Measurements from ENCODE around the gene IFRD1.

Gene IFRD1

GRCh38 chr7:112420236-112420861, 29.9 kb upstream of the IFRD1 start:
- peak; percentile 66; the same call in 1 of the 2 replicates for TF ChIP-seq FOXM1 (IDR thresholded peaks at IDR 0.05; ENCODE audit: borderline replicate concordance, low read depth)
- TF ChIP-seq RAD21 (IDR thresholded peaks at IDR 0.05; ENCODE audit: low read depth): no peak
- peak; percentile 94 for TF ChIP-seq TEAD4 (IDR thresholded peaks at IDR 0.05)
- TF ChIP-seq YY1 (IDR thresholded peaks at IDR 0.05; ENCODE audit: low read depth): no peak
- TF ChIP-seq CREB1 (IDR thresholded peaks at IDR 0.05; ENCODE audit: low read depth): no peak
- TF ChIP-seq, protein P1, sequence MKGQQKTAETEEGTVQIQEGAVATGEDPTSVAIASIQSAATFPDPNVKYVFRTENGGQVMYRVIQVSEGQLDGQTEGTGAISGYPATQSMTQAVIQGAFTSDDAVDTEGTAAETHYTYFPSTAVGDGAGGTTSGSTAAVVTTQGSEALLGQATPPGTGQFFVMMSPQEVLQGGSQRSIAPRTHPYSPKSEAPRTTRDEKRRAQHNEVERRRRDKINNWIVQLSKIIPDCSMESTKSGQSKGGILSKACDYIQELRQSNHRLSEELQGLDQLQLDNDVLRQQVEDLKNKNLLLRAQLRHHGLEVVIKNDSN (IDR thresholded peaks at IDR 0.05): peak; percentile 61
- TF ChIP-seq ZBTB7A (IDR thresholded peaks at IDR 0.05; ENCODE audit: low read depth): no peak
- peak; percentile 40; the same call in 1 of the 2 replicates for TF ChIP-seq CEBPB (IDR thresholded peaks at IDR 0.05)
- TF ChIP-seq EGR1 (IDR thresholded peaks at IDR 0.05): no peak
- peak; percentile 74 for TF ChIP-seq NFIC (IDR thresholded peaks at IDR 0.05)
- no peak for TF ChIP-seq TAF1 (IDR thresholded peaks at IDR 0.05; ENCODE audit: low read depth)
- TF ChIP-seq EP300 (IDR thresholded peaks at IDR 0.05; ENCODE audit: borderline replicate concordance): peak; percentile 78; the same call in 1 of the 2 replicates
- peak; percentile 69 for TF ChIP-seq TCF12 (IDR thresholded peaks at IDR 0.05; ENCODE audit: low read depth)
- peak; percentile 64 for TF ChIP-seq MAX (IDR thresholded peaks at IDR 0.05)
- TF ChIP-seq, protein P2, sequence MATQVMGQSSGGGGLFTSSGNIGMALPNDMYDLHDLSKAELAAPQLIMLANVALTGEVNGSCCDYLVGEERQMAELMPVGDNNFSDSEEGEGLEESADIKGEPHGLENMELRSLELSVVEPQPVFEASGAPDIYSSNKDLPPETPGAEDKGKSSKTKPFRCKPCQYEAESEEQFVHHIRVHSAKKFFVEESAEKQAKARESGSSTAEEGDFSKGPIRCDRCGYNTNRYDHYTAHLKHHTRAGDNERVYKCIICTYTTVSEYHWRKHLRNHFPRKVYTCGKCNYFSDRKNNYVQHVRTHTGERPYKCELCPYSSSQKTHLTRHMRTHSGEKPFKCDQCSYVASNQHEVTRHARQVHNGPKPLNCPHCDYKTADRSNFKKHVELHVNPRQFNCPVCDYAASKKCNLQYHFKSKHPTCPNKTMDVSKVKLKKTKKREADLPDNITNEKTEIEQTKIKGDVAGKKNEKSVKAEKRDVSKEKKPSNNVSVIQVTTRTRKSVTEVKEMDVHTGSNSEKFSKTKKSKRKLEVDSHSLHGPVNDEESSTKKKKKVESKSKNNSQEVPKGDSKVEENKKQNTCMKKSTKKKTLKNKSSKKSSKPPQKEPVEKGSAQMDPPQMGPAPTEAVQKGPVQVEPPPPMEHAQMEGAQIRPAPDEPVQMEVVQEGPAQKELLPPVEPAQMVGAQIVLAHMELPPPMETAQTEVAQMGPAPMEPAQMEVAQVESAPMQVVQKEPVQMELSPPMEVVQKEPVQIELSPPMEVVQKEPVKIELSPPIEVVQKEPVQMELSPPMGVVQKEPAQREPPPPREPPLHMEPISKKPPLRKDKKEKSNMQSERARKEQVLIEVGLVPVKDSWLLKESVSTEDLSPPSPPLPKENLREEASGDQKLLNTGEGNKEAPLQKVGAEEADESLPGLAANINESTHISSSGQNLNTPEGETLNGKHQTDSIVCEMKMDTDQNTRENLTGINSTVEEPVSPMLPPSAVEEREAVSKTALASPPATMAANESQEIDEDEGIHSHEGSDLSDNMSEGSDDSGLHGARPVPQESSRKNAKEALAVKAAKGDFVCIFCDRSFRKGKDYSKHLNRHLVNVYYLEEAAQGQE (IDR thresholded peaks at IDR 0.05; ENCODE audit: low read depth): no peak

- TF ChIP-seq CEBPB (IDR thresholded peaks at IDR 0.05) (no peak), CREB1 (IDR thresholded peaks at IDR 0.05; ENCODE audit: low read depth) (no peak), TCF12 (IDR thresholded peaks at IDR 0.05; ENCODE audit: low read depth) (no peak), EGR1 (IDR thresholded peaks at IDR 0.05) (no peak), ZBTB7A (IDR thresholded peaks at IDR 0.05; ENCODE audit: low read depth) (no peak), RAD21 (IDR thresholded peaks at IDR 0.05; ENCODE audit: low read depth) (no peak), EP300 (IDR thresholded peaks at IDR 0.05; ENCODE audit: borderline replicate concordance) (no peak), FOXM1 (IDR thresholded peaks at IDR 0.05; ENCODE audit: borderline replicate concordance, low read depth) (no peak), NFIC (IDR thresholded peaks at IDR 0.05) (no peak), MAX (IDR thresholded peaks at IDR 0.05) (no peak), TAF1 (IDR thresholded peaks at IDR 0.05; ENCODE audit: low read depth) (no peak), YY1 (IDR thresholded peaks at IDR 0.05; ENCODE audit: low read depth) (no peak), TEAD4 (IDR thresholded peaks at IDR 0.05) (no peak)
- TF ChIP-seq, protein P2 (IDR thresholded peaks at IDR 0.05; ENCODE audit: low read depth): no peak
- TF ChIP-seq, protein P1 (IDR thresholded peaks at IDR 0.05): no peak
Measured at GRCh38 chr7:112421666-112422486, 28.4 kb upstream of the IFRD1 start.

DNA sequence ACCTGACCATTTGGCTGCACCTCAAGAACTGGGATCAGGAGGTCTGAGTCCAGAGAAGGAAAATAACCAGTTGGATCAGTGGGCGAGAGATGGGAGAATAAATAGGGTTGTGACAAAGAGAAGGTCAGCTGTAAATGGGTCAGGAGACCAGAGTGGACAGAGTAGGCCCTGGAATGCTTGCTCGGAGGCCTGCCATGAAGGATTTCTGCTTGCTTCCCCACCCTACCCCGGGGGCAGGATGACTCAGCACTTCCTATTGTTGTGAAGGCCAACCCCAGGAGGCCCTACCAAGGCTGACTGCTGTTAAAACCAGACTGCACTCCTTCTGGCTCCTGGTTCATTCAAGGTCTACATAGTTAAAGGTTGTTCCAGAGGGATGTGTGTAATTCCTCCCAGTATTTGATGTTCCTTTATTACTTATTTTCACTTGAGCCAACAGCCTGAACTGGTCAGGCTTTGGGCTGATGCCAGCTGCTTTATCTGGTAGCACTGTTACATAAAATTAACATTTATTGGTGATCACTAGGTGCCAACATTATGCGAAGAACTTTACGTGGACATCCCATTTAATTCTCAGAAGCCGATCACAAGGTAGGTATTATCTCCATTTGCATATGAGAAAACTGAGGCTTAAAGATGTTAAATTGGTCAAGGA, 27.3 kb upstream of the IFRD1 start:
- TF ChIP-seq, protein P2 (IDR thresholded peaks at IDR 0.05; ENCODE audit: low read depth): no peak
- TF ChIP-seq FOXM1 (IDR thresholded peaks at IDR 0.05; ENCODE audit: borderline replicate concordance, low read depth): peak; percentile 59; the same call in 1 of the 2 replicates
- no peak for TF ChIP-seq EGR1 (IDR thresholded peaks at IDR 0.05)
- peak; percentile 22; the same call in 1 of the 2 replicates for TF ChIP-seq RAD21 (IDR thresholded peaks at IDR 0.05; ENCODE audit: low read depth)
- peak; percentile 63; the same call in 1 of the 2 replicates for TF ChIP-seq YY1 (IDR thresholded peaks at IDR 0.05; ENCODE audit: low read depth)
- TF ChIP-seq, protein P1 (IDR thresholded peaks at IDR 0.05): 0 out of 2 replicates have a peak, but pooled peaks have one; percentile 28
- peak; percentile 78 for TF ChIP-seq NFIC (IDR thresholded peaks at IDR 0.05)
- TF ChIP-seq ZBTB7A (IDR thresholded peaks at IDR 0.05; ENCODE audit: low read depth): no peak
- TF ChIP-seq MAX (IDR thresholded peaks at IDR 0.05): no peak
- peak; percentile 86 for TF ChIP-seq EP300 (IDR thresholded peaks at IDR 0.05; ENCODE audit: borderline replicate concordance)
- no peak for TF ChIP-seq CREB1 (IDR thresholded peaks at IDR 0.05; ENCODE audit: low read depth)
- no peak for TF ChIP-seq TAF1 (IDR thresholded peaks at IDR 0.05; ENCODE audit: low read depth)
- TF ChIP-seq TEAD4 (IDR thresholded peaks at IDR 0.05): peak; percentile 88
- peak; percentile 90 for TF ChIP-seq TCF12 (IDR thresholded peaks at IDR 0.05; ENCODE audit: low read depth)
- TF ChIP-seq CEBPB (IDR thresholded peaks at IDR 0.05): peak; percentile 32; the same call in 1 of the 2 replicates
